SK-N-SH (cell line): ENCODE data around the gene KLK3.

Experiments
- CHD2 ChIP-seq: fragments of 150-350 bp; IDR thresholded peaks from 2 replicates; pipeline ENCODE4 v1.6.1; 2018; ENCODE audit warnings: low read length; ENCODE audit not compliant: partially characterized antibody
- CTCF ChIP-seq: fragments of 200-600 bp; sonication (generic); IDR thresholded peaks from 2 replicates; pipeline ENCODE4 v1.6.1; 2017; ENCODE audit warnings: antibody characterized with exemption, mild to moderate bottlenecking, moderate library complexity
- ELF1 ChIP-seq: IDR thresholded peaks from 2 replicates; pipeline ENCODE4 v1.4.0; 2012
- EP300 ChIP-seq, 2 experiments: IDR thresholded peaks; 2 replicates each; pipeline versions ENCODE4 v1.4.0 to v1.6.1; 2012; ENCODE audit warnings: borderline replicate concordance in 1 of 2, low read depth in 1 of 2, low read length in 1 of 2
- FOSL2 ChIP-seq: IDR thresholded peaks from 2 replicates; pipeline ENCODE4 v1.4.0; 2012; ENCODE audit warnings: low read depth, mild to moderate bottlenecking, moderate library complexity, borderline replicate concordance
- MEF2A ChIP-seq: IDR thresholded peaks from 2 replicates; pipeline ENCODE4 v1.4.0; 2012; ENCODE audit warnings: low read depth, borderline replicate concordance
- PBX3 ChIP-seq: IDR thresholded peaks from 2 replicates; pipeline ENCODE4; 2012
- RCOR1 ChIP-seq: fragments of 150-350 bp; IDR thresholded peaks from 2 replicates; pipeline ENCODE4 v1.6.1; 2017; ENCODE audit warnings: antibody characterized with exemption, low read length
- USF2 ChIP-seq: fragments of 150-350 bp; IDR thresholded peaks from 2 replicates; pipeline ENCODE4 v1.6.1; 2017; ENCODE audit warnings: antibody characterized with exemption, low read length, low read depth, borderline replicate concordance
- YY1 ChIP-seq: IDR thresholded peaks from 2 replicates; pipeline ENCODE4 v1.4.0; 2012; ENCODE audit warnings: low read depth, mild to moderate bottlenecking
- ZBTB33 ChIP-seq: IDR thresholded peaks from 2 replicates; pipeline ENCODE4 v1.4.0; 2012; ENCODE audit warnings: low read depth, borderline replicate concordance

- no peak for TF ChIP-seq USF2
- no peak for TF ChIP-seq CTCF
- TF ChIP-seq ELF1: no peak
- TF ChIP-seq RCOR1: no peak
- no peak for TF ChIP-seq EP300 (IDR thresholded peaks at IDR 0.05; ENCODE audit: borderline replicate concordance in 1 of 2, low read depth in 1 of 2, low read length in 1 of 2)
- no peak for TF ChIP-seq CHD2
- no peak for TF ChIP-seq MEF2A
- TF ChIP-seq FOSL2: no peak
- no peak for TF ChIP-seq YY1
- no peak for TF ChIP-seq PBX3
- no peak for TF ChIP-seq ZBTB33
These were observed 22.6 kb downstream of the KLK3 start for GRCh38 chr19:50877338-50877737.
